Panc1 (cell line): ENCODE results near the gene SLC7A5. TPM values are rescaled to one million over a fixed set of nuclear protein-coding genes. Genes with fewer than 3 reads are reported as not detected.
"Not testable (repeated sequence)": the region's sequence is repeated elsewhere in the genome, so short reads cannot be mapped to it uniquely, and the experiment has no call there.

Experiments used
- ATAC-seq: fragments of 200-7000 bp; cut with Tn5 transposase; 2 replicates; pipeline ENCODE4 v1.9.1; 2020; ENCODE audit warnings: mild to moderate bottlenecking, moderate library complexity
- BruUV-seq: library from RNA; stranded (reverse); fragments of 400-500 nt; replicated peaks from 2 replicates; lab custom pipeline; 2021; lab: Mats Ljungman, UMichigan
- CTCF ChIA-PET: fragments of 300-600 bp; sonication (Branson Sonifier 250); formaldehyde crosslinking; loops from one replicate; lab custom pipeline; 2022; ENCODE audit warnings: antibody characterized with exemption; lab: Charles Lee
- POLR2A ChIA-PET: fragments of 300-600 bp; sonication (Branson Sonifier 250); formaldehyde crosslinking; loops from one replicate; lab custom pipeline; 2022; ENCODE audit warnings: antibody characterized with exemption; lab: Charles Lee
- DNase-seq: peaks from one replicate; pipeline ENCODE4 v3.0.0-alpha.2; 2010; ENCODE audit warnings: low read depth, low spot score
- H3K27ac ChIP-seq: 2 replicates; pipeline ENCODE4 v1.5.1; 2011; ENCODE audit warnings: mild to moderate bottlenecking, low read length, inconsistent platforms
- H3K27me3 ChIP-seq: fragments of 200-500 bp; sonication (Bioruptor generic); 2 replicates; pipeline ENCODE4 v1.6.0; 2014; ENCODE audit warnings: low read length, inconsistent platforms; ENCODE audit not compliant: control insufficient read depth, insufficient read depth
- H3K36me3 ChIP-seq: fragments of 200-500 bp; sonication (Bioruptor generic); 2 replicates; pipeline ENCODE4 v1.5.1; 2014; ENCODE audit warnings: inconsistent platforms, mild to moderate bottlenecking, low read length, moderate library complexity; ENCODE audit not compliant: control insufficient read depth, insufficient read depth
- H3K4me1 ChIP-seq: 2 replicates; pipeline ENCODE4 v1.5.1; 2011; ENCODE audit warnings: inconsistent platforms, mild to moderate bottlenecking, low read length, moderate library complexity; ENCODE audit not compliant: control insufficient read depth, insufficient read depth
- H3K4me3 ChIP-seq, 2 experiments: 2 replicates each; pipeline ENCODE4 v1.5.1; 2011 to 2012; ENCODE audit warnings: low read depth in 2 of 2, low read length in 2 of 2, mild to moderate bottlenecking in 2 of 2, inconsistent platforms in 1 of 2, moderate library complexity in 1 of 2
- H3K9me3 ChIP-seq: fragments of 200-500 bp; sonication (Bioruptor generic); 2 replicates; pipeline ENCODE4 v1.5.1; 2014; ENCODE audit warnings: low read depth, mild to moderate bottlenecking, inconsistent platforms, low read length, moderate library complexity; ENCODE audit not compliant: control insufficient read depth, insufficient read depth
- POLR2AphosphoS5 ChIP-seq: IDR thresholded peaks from 2 replicates; pipeline ENCODE4 v1.6.1; 2012; ENCODE audit warnings: mild to moderate bottlenecking, low read depth, low read length, moderate library complexity
- REST ChIP-seq, 2 experiments: IDR thresholded peaks; 2 replicates each; pipeline ENCODE4 v1.6.1; 2011 to 2012; ENCODE audit warnings: low read depth in 2 of 2, control low read depth in 1 of 2, low read length in 1 of 2, mild to moderate bottlenecking in 1 of 2, moderate library complexity in 1 of 2; ENCODE audit not compliant: insufficient read depth in 1 of 2
- SIN3A ChIP-seq: IDR thresholded peaks from 2 replicates; pipeline ENCODE4 v1.6.1; 2012; ENCODE audit warnings: low read depth, mild to moderate bottlenecking, low read length, moderate library complexity, borderline replicate concordance; ENCODE audit not compliant: insufficient read depth
- TCF7L2 ChIP-seq: IDR thresholded peaks from 2 replicates; pipeline ENCODE4 v1.6.1; 2011; ENCODE audit warnings: mild to moderate bottlenecking, low read depth, low read length, inconsistent platforms
- in situ Hi-C: cut with HindIII; loops from 2 replicates; pipeline ENCODE4 v1.10.0; 2016; ENCODE audit warnings: low sequenced_read_pairs, low pct_unique_long_range_greater_than_20kb
- intact Hi-C: fragments of 100-400 bp; cut with micrococcal nuclease; formaldehyde crosslinking; loops from one replicate; pipeline ENCODE4 v1.10.0; 2022; ENCODE audit not compliant: unreplicated experiment
- total RNA-seq: library from RNA; stranded (reverse); gene quantifications from one replicate; pipeline ENCODE4 v1.2.1, GENCODE V29; 2021; ENCODE audit not compliant: unreplicated experiment
- TF ChIP-seq, protein P1 (sequence below): fragments of 450-650 bp; IDR thresholded peaks from 2 replicates; pipeline ENCODE4 v1.5.1; 2017; ENCODE audit warnings: mild to moderate bottlenecking

SLC7A5 gene
- total RNA-seq, 1 experiment from 2014 or later = 231 TPM

GRCh38 chr16:87861300-87862099 lies 7.8 kb downstream of the SLC7A5 start:
- H3K27me3 ChIP-seq, H3K36me3 ChIP-seq, BruUV-seq, in situ Hi-C loops, ATAC-seq, intact Hi-C loops, H3K9me3 ChIP-seq, CTCF ChIA-PET, POLR2A ChIA-PET, DNase-seq: not testable (repeated sequence)
- peak; percentile 91 for TF ChIP-seq TCF7L2
- peaks cover 30% of the 10 kb centered on the region for H3K4me1 ChIP-seq
- peak overlapping the region; percentile 8 to 81; a peak in 3 of 4 replicates for H3K4me3 ChIP-seq
- peak overlapping the region; percentile 61 for H3K27ac ChIP-seq

GRCh38 chr16:87860553-87861299 lies 8.6 kb downstream of the SLC7A5 start:
- BruUV-seq = no TSS peak
- DNase-seq = no peak
- Histone ChIP-seq H3K4me1 (peaks cover 36% of the 10 kb centered on the region), H3K27ac (peak overlapping the region; percentile 61), H3K9me3 (no peaks in the 10 kb centered on the region), H3K27me3 (no peaks in the 10 kb centered on the region), H3K4me3 (peak overlapping the region; percentile 8 to 32; a peak in 3 of 4 replicates), H3K36me3 (no peaks in the 10 kb centered on the region)
- peak; percentile 32 for ATAC-seq
- peak in 1 of 2 experiments; percentile 48; a peak in 1 of 4 replicates for TF ChIP-seq REST (IDR thresholded peaks at IDR 0.05; ENCODE audit: insufficient read depth in 1 of 2, low read depth in 2 of 2, low read length in 1 of 2)
- TF ChIP-seq SIN3A = 0 out of 2 replicates have a peak, but pooled peaks have one; percentile 55
- TF ChIP-seq, protein P1, sequence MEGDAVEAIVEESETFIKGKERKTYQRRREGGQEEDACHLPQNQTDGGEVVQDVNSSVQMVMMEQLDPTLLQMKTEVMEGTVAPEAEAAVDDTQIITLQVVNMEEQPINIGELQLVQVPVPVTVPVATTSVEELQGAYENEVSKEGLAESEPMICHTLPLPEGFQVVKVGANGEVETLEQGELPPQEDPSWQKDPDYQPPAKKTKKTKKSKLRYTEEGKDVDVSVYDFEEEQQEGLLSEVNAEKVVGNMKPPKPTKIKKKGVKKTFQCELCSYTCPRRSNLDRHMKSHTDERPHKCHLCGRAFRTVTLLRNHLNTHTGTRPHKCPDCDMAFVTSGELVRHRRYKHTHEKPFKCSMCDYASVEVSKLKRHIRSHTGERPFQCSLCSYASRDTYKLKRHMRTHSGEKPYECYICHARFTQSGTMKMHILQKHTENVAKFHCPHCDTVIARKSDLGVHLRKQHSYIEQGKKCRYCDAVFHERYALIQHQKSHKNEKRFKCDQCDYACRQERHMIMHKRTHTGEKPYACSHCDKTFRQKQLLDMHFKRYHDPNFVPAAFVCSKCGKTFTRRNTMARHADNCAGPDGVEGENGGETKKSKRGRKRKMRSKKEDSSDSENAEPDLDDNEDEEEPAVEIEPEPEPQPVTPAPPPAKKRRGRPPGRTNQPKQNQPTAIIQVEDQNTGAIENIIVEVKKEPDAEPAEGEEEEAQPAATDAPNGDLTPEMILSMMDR = no peak
- TF ChIP-seq TCF7L2 = no peak
- peak; percentile 43; the same call in 1 of the 2 replicates for TF ChIP-seq POLR2AphosphoS5
- ChIA-PET CTCF (no interaction called here), POLR2A (no interaction called here)
- in situ Hi-C loops (no loop called here), intact Hi-C loops (no loop called here)

DNA sequence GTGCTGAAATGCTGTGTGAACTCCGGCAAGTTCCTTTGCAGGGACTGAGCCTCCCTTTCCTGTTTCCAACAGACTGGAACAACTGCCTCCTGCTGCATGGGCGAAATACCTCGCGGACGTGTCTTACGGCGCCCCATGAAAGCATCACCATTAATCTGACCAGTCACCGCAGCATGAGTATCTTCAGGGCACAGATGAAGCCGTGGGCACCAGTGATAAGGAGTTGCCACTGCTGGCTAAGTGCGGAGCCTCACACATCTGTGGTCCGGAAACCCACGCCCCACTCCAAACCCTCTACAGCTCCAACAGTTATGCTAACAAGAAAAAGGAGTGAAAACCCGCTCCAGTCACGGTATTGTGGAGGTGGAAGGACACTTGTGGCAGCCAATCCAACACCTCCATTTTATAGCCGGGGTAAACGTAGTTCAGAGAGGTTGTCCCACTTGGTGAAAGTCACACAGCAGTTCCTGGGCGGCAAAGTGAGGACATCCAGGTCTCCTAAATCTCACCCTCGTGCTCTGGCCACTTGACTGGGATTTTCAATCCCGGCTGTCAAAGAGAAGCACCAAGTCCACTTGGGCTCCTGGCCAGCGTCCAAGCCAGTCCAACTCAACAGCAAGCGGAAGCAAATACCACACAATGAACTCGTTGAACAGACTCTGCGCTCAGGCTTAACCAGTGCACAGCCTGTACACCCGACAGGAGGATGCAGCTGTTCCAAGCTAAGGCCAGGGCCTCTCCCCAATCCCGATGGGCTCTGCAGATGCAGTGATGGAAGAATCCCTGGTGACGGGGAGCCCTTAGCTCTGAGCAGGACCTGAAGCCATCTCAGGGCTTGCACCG lies 10.9 kb downstream of the SLC7A5 start:
- BruUV-seq, CTCF ChIA-PET, DNase-seq, H3K27me3 ChIP-seq, in situ Hi-C loops, intact Hi-C loops, H3K9me3 ChIP-seq, ATAC-seq, H3K36me3 ChIP-seq, POLR2A ChIA-PET: not testable (repeated sequence)
- H3K27ac ChIP-seq = peak overlapping the region; percentile 69; the same call in 1 of the 2 replicates
- H3K4me1 ChIP-seq = peaks cover 48% of the 10 kb centered on the region
- peak overlapping the region in 1 of 2 experiments; percentile 14; a peak in 1 of 4 replicates for H3K4me3 ChIP-seq
